Stimulated activated CD4-positive, alpha-beta T cell treated with anti-CD3 and anti-CD28 coated beads, Interleukin-1b, Interleukin-23, amount 100 ng/mL, for 1 hour (primary cell): ENCODE measurements around the gene QRSL1.
"Not testable (repeated sequence)": the region's sequence is repeated elsewhere in the genome, so short reads cannot be mapped to it uniquely, and the experiment has no call there.

ENCODE experiments used
- DNase-seq, 2 donors: peaks; one replicate each; pipeline ENCODE4 v3.0.0-alpha.2; 2020; ENCODE audit warnings: low read depth in 2 of 2

Gene QRSL1

GRCh38 chr6:106674541-106675229 is 45.3 kb downstream of the QRSL1 start:
- no peak for DNase-seq

GRCh38 chr6:106677282-106677681 is 47.9 kb downstream of the QRSL1 start:
- DNase-seq, result no peak

- DNase-seq, result no peak
Observed at GRCh38 chr6:106684011-106684410, 54.6 kb downstream of the QRSL1 start.

DNA sequence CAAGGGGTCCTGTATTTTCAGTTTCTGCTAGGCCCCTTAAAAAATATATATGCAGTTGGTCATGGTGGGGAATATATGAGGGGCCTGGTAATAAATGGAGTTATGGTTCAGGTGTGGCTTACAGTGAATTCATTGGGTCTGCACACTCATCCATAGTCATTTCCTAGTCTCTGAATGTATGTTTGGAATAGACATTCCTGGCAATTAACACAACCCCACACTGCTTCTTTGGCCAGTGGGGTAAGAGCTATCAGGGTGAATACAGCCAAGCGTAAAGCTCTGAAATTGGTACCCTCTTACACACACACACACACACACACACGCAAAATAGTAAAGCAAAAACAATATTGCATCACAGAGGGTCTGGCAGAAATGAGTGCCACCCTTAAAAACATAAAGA is 56.5 kb downstream of the QRSL1 start:
- DNase-seq, result no peak

DNA sequence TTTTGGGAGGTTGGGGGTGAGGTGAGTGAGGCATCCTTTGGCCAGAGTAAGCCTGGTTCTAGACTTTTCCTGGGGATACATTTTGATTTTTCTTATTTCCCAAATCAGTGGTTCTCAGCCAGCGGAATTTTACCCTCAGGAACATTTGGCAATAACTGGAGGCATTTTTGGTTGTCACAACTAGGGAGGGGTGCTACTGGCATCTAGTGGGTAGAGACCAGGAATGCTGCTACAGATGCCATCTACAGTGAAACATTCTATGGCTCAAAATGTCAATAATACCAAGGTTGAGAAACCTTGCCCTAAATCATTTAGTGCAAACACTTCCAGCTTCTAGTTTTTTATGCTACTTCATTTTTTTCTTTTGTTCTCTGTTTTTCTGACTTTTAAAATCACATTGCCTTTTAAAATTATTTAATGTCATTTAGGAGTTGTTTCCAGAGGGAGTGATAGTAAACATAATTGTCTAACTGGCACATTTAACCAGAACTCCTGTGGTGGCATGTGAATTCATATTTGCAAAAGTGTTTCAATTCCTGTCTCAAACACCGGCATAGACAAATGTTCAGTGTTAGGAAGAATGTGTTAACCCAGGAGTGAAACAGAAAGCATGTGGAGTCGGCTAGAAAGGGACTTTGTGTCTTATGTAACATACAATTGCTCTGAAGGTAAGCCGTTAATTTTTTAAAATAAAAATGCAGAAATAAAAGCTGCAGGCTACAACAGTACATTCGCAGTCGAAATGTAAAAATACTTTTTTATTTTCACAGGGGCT is 59.0 kb downstream of the QRSL1 start:
- DNase-seq, result no peak

- DNase-seq, result no peak
Observed at GRCh38 chr6:106692112-106692818, 62.9 kb downstream of the QRSL1 start.

DNA sequence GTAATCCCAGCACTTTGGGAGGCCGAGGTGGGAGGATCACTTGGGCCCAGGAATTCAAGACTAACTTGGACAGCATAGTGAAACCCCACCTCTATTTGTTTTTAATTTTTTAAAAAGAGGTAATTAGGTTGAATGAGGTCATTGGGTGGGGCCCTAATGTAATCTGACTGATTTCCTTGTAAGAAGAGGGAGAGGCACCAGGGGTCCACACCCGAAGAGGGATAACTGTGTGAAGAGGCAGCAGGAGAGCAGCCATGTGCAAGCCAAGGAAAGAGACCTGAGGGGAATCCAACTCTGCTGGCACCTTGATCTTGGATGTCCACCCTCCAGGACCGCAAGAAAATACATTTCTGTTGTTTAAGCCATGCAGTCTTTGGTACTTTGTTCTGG is 63.4 kb downstream of the QRSL1 start:
- DNase-seq, result no peak

DNA sequence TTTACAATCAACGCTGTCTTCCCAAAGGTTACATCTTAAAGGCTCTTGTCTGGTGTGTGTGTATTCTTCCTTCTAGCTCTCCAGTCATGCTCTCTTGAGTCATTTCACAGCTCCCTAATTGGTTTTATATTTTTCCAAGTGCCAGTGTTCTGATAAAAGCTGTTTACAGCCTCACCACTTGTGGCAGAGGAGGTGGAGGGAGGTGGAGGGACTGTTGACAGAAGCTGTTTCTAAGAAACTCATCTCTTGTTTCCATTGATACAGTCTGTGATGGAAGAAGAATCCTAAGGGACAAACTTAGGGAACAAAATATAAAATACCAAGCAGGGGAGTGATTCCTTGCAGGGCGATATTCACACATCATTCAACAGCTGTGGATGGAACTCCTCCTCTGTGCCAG is 64.0 kb downstream of the QRSL1 start:
- DNase-seq, result no peak

DNA sequence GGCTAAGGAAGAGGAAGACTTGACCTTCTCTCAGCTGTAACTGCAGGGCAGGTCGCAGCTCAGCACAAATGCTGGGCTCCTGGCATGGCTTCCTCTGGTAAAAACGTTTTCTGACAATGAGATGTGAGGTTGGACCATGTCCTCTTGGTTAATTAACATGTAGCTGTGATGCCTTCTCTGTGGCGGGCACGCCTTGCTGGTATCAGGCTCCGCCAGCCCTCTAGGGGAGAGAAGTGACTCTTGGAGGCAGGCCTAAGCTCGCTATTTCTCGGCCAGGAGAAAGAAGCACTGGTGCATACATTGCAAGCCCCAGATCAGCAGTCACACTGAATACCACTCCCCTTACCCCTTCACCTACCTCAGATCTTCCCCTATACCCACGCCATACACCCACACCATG is 65.0 kb downstream of the QRSL1 start:
- DNase-seq, result no peak

DNA sequence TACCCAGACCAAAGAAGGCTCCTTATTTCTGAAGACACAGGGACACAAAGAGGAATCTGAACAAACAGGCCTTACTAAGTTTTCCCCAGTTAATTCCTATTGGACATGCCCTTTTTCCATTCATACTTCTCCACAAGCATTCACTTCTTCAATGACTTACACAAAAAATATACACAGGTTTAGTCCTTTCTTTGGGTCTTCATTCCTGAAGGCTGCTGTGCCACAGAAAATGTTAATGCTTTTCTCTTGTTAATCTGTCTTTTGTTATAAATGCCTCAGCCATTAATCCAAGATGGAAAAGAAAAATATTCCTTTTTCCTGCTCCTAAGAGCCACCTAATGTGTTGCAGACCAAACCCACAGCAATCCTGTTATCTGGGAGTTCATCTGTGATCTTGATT is 71.2 kb downstream of the QRSL1 start:
- no peak for DNase-seq

DNA sequence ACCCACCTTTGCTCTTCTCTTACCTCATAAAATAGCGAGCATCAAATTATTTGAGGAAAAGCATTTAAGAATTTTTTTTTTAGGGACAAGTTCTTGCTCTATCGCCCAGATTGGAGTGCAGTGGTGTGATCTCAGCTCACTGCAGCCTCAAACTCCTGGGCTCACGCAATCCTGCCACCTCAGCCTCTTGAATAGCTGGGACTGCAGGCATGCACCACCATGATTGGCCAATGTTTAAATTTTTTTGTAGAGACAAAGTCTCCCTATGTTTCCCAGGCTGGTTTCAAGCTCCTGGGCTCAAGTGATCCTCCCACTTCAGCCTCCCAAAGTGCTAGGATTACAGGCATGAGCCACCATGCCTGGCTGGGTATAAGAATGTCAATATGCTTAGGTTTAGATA is 71.8 kb downstream of the QRSL1 start:
- not testable (repeated sequence) for DNase-seq

GRCh38 chr6:106702046-106702445 is 72.7 kb downstream of the QRSL1 start:
- no peak for DNase-seq

- DNase-seq, result no peak
Observed at GRCh38 chr6:106702451-106703110, 73.2 kb downstream of the QRSL1 start.

- no peak for DNase-seq
Observed at GRCh38 chr6:106704327-106704726, 74.9 kb downstream of the QRSL1 start.

DNA sequence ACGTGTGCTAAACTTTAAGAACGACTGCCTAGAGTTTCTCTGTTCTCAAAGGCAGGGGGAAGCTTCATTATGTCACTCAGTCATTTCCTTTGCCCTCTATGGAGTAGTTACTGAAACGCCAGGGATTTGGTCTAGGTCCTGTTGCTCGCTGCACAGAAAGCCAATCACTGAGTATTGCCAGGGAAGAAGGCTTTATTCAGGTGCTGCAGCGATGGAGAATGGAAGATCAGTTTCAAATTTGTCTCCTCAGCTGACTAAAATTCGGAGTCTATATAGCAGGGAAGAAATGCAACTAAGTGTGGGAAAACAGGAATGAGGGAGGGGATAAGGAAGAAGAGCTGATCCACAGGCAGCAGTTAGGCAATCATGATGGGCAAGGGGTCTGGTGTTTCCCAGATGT is 75.8 kb downstream of the QRSL1 start:
- DNase-seq, result no peak

GRCh38 chr6:106710580-106710979 is 81.2 kb downstream of the QRSL1 start:
- no peak for DNase-seq

GRCh38 chr6:106714281-106714680 is 84.9 kb downstream of the QRSL1 start:
- no peak for DNase-seq

- DNase-seq, result no peak
Observed at GRCh38 chr6:106715922-106716321, 86.5 kb downstream of the QRSL1 start.

DNA sequence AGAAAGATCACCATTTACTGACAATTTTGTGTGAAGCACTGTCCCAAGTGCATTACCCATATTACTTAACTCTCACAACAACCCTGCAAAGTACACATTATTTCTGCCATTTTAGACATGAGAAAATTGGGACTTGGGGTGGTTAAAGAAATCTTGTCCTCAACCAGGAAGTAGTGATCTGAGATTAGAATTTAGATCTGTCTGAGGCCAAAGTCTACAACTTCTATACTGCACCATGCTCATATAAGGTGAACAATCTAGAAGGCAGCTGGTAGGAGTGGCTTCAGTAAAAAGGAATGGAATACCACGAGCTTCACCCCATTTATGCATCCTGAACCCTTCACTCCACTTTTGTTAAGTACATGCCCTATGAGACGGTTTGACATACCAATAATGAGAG is 87.6 kb downstream of the QRSL1 start:
- no peak for DNase-seq
